Cardiac muscle cell (in vitro differentiated cells and primary cell): ENCODE data around the gene CARHSP1. TPM values are rescaled to one million over a fixed set of nuclear protein-coding genes. Genes with fewer than 3 reads are reported as not detected.

Source experiments
- DNase-seq, 2 donors: peaks; one replicate each; pipeline versions ENCODE4 v3.0.0 to v3.0.0-alpha.2; 2010 to 2017; ENCODE audit warnings: low read depth in 1 of 2, low spot score in 1 of 2
- H3K27ac ChIP-seq: fragments of 200-600 bp; sonication (generic); 2 replicates; pipeline ENCODE4 v1.5.1; 2016
- H3K27me3 ChIP-seq: fragments of 200-600 bp; sonication (generic); 2 replicates; pipeline ENCODE4 v1.6.0; 2016; ENCODE audit warnings: control low read depth
- H3K36me3 ChIP-seq: fragments of 200-600 bp; sonication (generic); 2 replicates; pipeline ENCODE4 v1.5.1; 2016; ENCODE audit warnings: control low read depth
- H3K4me1 ChIP-seq: fragments of 200-600 bp; sonication (generic); 2 replicates; pipeline ENCODE4 v1.8.1; 2017; ENCODE audit warnings: low read depth, mild to moderate bottlenecking, mixed run types
- H3K4me3 ChIP-seq: fragments of 200-600 bp; sonication (generic); 2 replicates; pipeline ENCODE4 v1.5.1; 2016; ENCODE audit warnings: mild to moderate bottlenecking
- H3K9me3 ChIP-seq: fragments of 200-600 bp; sonication (generic); 2 replicates; pipeline ENCODE4 v1.5.1; 2017; ENCODE audit warnings: low read depth, mild to moderate bottlenecking, control low read depth
- CTCF ChIP-seq: IDR thresholded peaks from 2 replicates; pipeline ENCODE4 v1.5.1; 2012; ENCODE audit warnings: low read depth, mild to moderate bottlenecking, low read length
- polyA plus RNA-seq: library from polyadenylated mRNA; unstranded; fragments of >200 nt; fragmentation: Nextera tagmentation; extraction: Ambion mirVana; gene quantifications from 2 replicates; pipeline ENCODE4 v1.2.1, GENCODE V29; 2016
- total RNA-seq: library from RNA; depleted of rRNA; stranded (reverse); fragments of >200 nt; gene quantifications from 2 replicates; pipeline ENCODE4 v1.2.3, GENCODE V29; 2016

The CARHSP1 gene
- total and polyA plus RNA-seq, 2 experiments from 2014 or later = 125 to 165 TPM

GRCh38 chr16:8831450-8831849 lies 37.4 kb downstream of the CARHSP1 start:
- H3K4me3 ChIP-seq = no peak overlapping the region
- no peaks in the 10 kb centered on the region for H3K4me1 ChIP-seq
- no peak overlapping the region for H3K27ac ChIP-seq
- no peak for DNase-seq
- TF ChIP-seq CTCF = no peak
- no peaks in the 10 kb centered on the region for H3K9me3 ChIP-seq
- H3K36me3 ChIP-seq = peaks cover 6% of the 10 kb centered on the region
- H3K27me3 ChIP-seq = no peaks in the 10 kb centered on the region

GRCh38 chr16:8828541-8829165 lies 40.2 kb downstream of the CARHSP1 start:
- Histone ChIP-seq H3K27me3 (no peaks in the 10 kb centered on the region), H3K36me3 (peaks cover 13% of the 10 kb centered on the region), H3K4me3 (no peak overlapping the region), H3K9me3 (no peaks in the 10 kb centered on the region), H3K4me1 (no peaks in the 10 kb centered on the region), H3K27ac (no peak overlapping the region)
- TF ChIP-seq CTCF = no peak
- no peak for DNase-seq

GRCh38 chr16:8826278-8826879 lies 42.4 kb downstream of the CARHSP1 start:
- Histone ChIP-seq H3K36me3 (peaks cover 13% of the 10 kb centered on the region), H3K9me3 (no peaks in the 10 kb centered on the region), H3K4me3 (no peak overlapping the region), H3K27ac (no peak overlapping the region), H3K27me3 (no peaks in the 10 kb centered on the region), H3K4me1 (no peaks in the 10 kb centered on the region)
- DNase-seq = no peak
- no peak for TF ChIP-seq CTCF

- H3K4me1 ChIP-seq = no peaks in the 10 kb centered on the region
- no peaks in the 10 kb centered on the region for H3K9me3 ChIP-seq
- no peak overlapping the region for H3K27ac ChIP-seq
- H3K27me3 ChIP-seq = no peaks in the 10 kb centered on the region
- H3K36me3 ChIP-seq = peaks cover 7% of the 10 kb centered on the region
- H3K4me3 ChIP-seq = no peak overlapping the region
- no peak for TF ChIP-seq CTCF
- DNase-seq = no peak
Measured at GRCh38 chr16:8822403-8822802, 46.4 kb downstream of the CARHSP1 start.

- H3K36me3 ChIP-seq = peaks cover 14% of the 10 kb centered on the region
- no peaks in the 10 kb centered on the region for H3K9me3 ChIP-seq
- no peak overlapping the region for H3K27ac ChIP-seq
- H3K27me3 ChIP-seq = no peaks in the 10 kb centered on the region
- no peak for DNase-seq
- H3K4me1 ChIP-seq = no peaks in the 10 kb centered on the region
- H3K4me3 ChIP-seq = no peak overlapping the region
- TF ChIP-seq CTCF = no peak
Measured at GRCh38 chr16:8819411-8820034, 49.3 kb downstream of the CARHSP1 start.
